H1 (cell line): Measurements from ENCODE around the gene SCRG1. TPM values are rescaled to one million over a fixed set of nuclear protein-coding genes. Genes with fewer than 3 reads are reported as not detected.

Source experiments
- CTCF ChIA-PET: fragments of 300-600 bp; sonication (Branson Sonifier 250); formaldehyde crosslinking; loops from one replicate; lab custom pipeline; 2021; ENCODE audit not compliant: partially characterized antibody; lab: Charles Lee
- POLR2A ChIA-PET: fragments of 300-600 bp; sonication (Branson Sonifier 250); formaldehyde crosslinking; loops from one replicate; lab custom pipeline; 2021; ENCODE audit warnings: inconsistent platforms; ENCODE audit not compliant: partially characterized antibody; lab: Charles Lee
- DNase-seq, 2 experiments: peaks; one replicate each; pipeline versions ENCODE4 v3.0.0 to v3.0.0-alpha.2; 2010 to 2022; ENCODE audit warnings: low spot score in 2 of 2, low read depth in 1 of 2, mixed read lengths in 1 of 2
- FAIRE-seq: peaks from 2 replicates; lab custom pipeline; 2011; peaks lifted over from hg19 to GRCh38; lab: Jason Lieb, UNC
- H2AFZ ChIP-seq: 2 replicates; pipeline ENCODE4 v1.8.1; 2012; ENCODE audit warnings: low read length, inconsistent platforms
- H2AK5ac ChIP-seq: 2 replicates; pipeline ENCODE4 v1.6.1; 2013; ENCODE audit warnings: low read depth, low read length
- H2BK120ac ChIP-seq: replicated peaks from 2 replicates; pipeline ENCODE3; 2013; ENCODE audit warnings: low read depth, low read length, inconsistent platforms
- H2BK12ac ChIP-seq: 2 replicates; pipeline ENCODE4 v1.6.1; 2013; ENCODE audit warnings: low read depth, low read length
- H2BK15ac ChIP-seq: 2 replicates; pipeline ENCODE4 v1.6.1; 2013; ENCODE audit warnings: low read length
- H2BK20ac ChIP-seq: 2 replicates; pipeline ENCODE4 v1.6.1; 2013; ENCODE audit warnings: low read length
- H2BK5ac ChIP-seq: 2 replicates; pipeline ENCODE4 v1.6.1; 2013; ENCODE audit warnings: low read depth, low read length
- H3K14ac ChIP-seq: 2 replicates; pipeline ENCODE4 v1.6.1; 2013; ENCODE audit warnings: inconsistent platforms; ENCODE audit not compliant: insufficient read length
- H3K18ac ChIP-seq: 2 replicates; pipeline ENCODE4 v1.6.1; 2013; ENCODE audit warnings: low read length; ENCODE audit errors: extremely low read depth
- H3K23ac ChIP-seq: 2 replicates; pipeline ENCODE4 v1.6.1; 2013; ENCODE audit warnings: inconsistent platforms; ENCODE audit not compliant: insufficient read length
- H3K23me2 ChIP-seq: 2 replicates; pipeline ENCODE4 v1.6.1; 2013; ENCODE audit warnings: low read depth, low read length
- H3K27ac ChIP-seq: 2 replicates; pipeline ENCODE4 v1.6.1; 2011; ENCODE audit warnings: low read depth, low read length, inconsistent platforms
- H3K27me3 ChIP-seq, 4 experiments: replicated peaks in 1 of 4; 1 replicate in 1 of 4; 2 replicates in 3 of 4; pipeline versions ENCODE4 v1.6.1 to v1.8.1; 2011 to 2013; ENCODE audit warnings: low read length in 3 of 4, mild to moderate bottlenecking in 3 of 4, inconsistent platforms in 2 of 4, mixed read lengths in 2 of 4, moderate library complexity in 1 of 4; ENCODE audit not compliant: control insufficient read depth in 3 of 4, insufficient read depth in 3 of 4; ENCODE audit errors: extremely low read depth in 1 of 4
- H3K36me3 ChIP-seq, 4 experiments: 2 replicates each; pipeline versions ENCODE4 v1.6.1 to v1.8.1; 2011 to 2013; ENCODE audit warnings: mild to moderate bottlenecking in 4 of 4, low read length in 3 of 4, moderate library complexity in 2 of 4, control low read depth in 1 of 4, inconsistent platforms in 1 of 4; ENCODE audit not compliant: insufficient read depth in 4 of 4, control insufficient read depth in 2 of 4
- H3K4ac ChIP-seq: replicated peaks from 2 replicates; pipeline ENCODE3; 2013; ENCODE audit warnings: low read length, low read depth, mixed read lengths, inconsistent platforms; ENCODE audit not compliant: insufficient read length
- H3K4me1 ChIP-seq, 4 experiments: replicated peaks in 1 of 4; 1 replicate in 1 of 4; 2 replicates in 3 of 4; pipeline versions ENCODE4 v1.6.1 to v1.8.1; 2011 to 2013; ENCODE audit warnings: low read length in 3 of 4, inconsistent platforms in 2 of 4, mixed read lengths in 1 of 4; ENCODE audit not compliant: insufficient read depth in 4 of 4, control insufficient read depth in 3 of 4
- H3K4me2 ChIP-seq, 2 experiments: 2 replicates each; pipeline versions ENCODE4 v1.6.1 to v1.8.1; 2011 to 2013; ENCODE audit warnings: low read depth in 2 of 2, low read length in 2 of 2, control low read depth in 1 of 2, inconsistent platforms in 1 of 2, mild to moderate bottlenecking in 1 of 2; ENCODE audit not compliant: insufficient read depth in 1 of 2
- H3K4me3 ChIP-seq, 4 experiments: fragments of 200-600, 300-600 bp in 1 of 4; sonication (generic), shearing (Covaris generic), sonication (Bioruptor Twin) in 1 of 4; 2 replicates each; pipeline versions ENCODE4 v1.5.1 to v1.8.1; 2011 to 2016; ENCODE audit warnings: low read length in 4 of 4, low read depth in 3 of 4, control low read depth in 2 of 4, inconsistent platforms in 2 of 4, mild to moderate bottlenecking in 2 of 4, mixed read lengths in 1 of 4, moderate library complexity in 1 of 4; ENCODE audit not compliant: insufficient read depth in 2 of 4; ENCODE audit errors: extremely low read depth in 1 of 4
- H3K56ac ChIP-seq: replicated peaks from 2 replicates; pipeline ENCODE3; 2013; ENCODE audit warnings: low read depth, mild to moderate bottlenecking, mixed read lengths, low read length, inconsistent platforms; ENCODE audit not compliant: insufficient read length
- H3K79me1 ChIP-seq: 2 replicates; pipeline ENCODE4 v1.6.1; 2013; ENCODE audit warnings: low read depth, low read length, control low read depth
- H3K79me2 ChIP-seq, 2 experiments: 2 replicates each; pipeline versions ENCODE4 v1.6.1 to v1.8.1; 2012 to 2013; ENCODE audit warnings: low read length in 2 of 2, mild to moderate bottlenecking in 2 of 2, inconsistent platforms in 1 of 2; ENCODE audit not compliant: insufficient read depth in 2 of 2, control insufficient read depth in 1 of 2
- H3K9ac ChIP-seq, 4 experiments: replicated peaks in 1 of 4; 1 replicate in 1 of 4; 2 replicates in 3 of 4; pipeline versions ENCODE4 v1.6.1 to v1.8.1; 2011 to 2013; ENCODE audit warnings: low read depth in 3 of 4, low read length in 3 of 4, control low read depth in 2 of 4, mild to moderate bottlenecking in 2 of 4, moderate library complexity in 2 of 4, inconsistent platforms in 1 of 4; ENCODE audit errors: extremely low read depth in 1 of 4
- H3K9me3 ChIP-seq, 2 experiments: 2 replicates each; pipeline versions ENCODE4 v1.6.1 to v1.8.1; 2012 to 2013; ENCODE audit warnings: mild to moderate bottlenecking in 2 of 2, moderate library complexity in 2 of 2, control low read depth in 1 of 2, inconsistent platforms in 1 of 2, low read depth in 1 of 2, low read length in 1 of 2, mixed read lengths in 1 of 2; ENCODE audit not compliant: insufficient read depth in 2 of 2
- H4K20me1 ChIP-seq, 2 experiments: replicated peaks in 1 of 2; 2 replicates each; pipeline versions ENCODE3 to v1.8.1; 2011 to 2013; ENCODE audit warnings: inconsistent platforms in 2 of 2, low read length in 2 of 2, mild to moderate bottlenecking in 1 of 2; ENCODE audit not compliant: insufficient read depth in 2 of 2, control insufficient read depth in 1 of 2
- H4K5ac ChIP-seq: 2 replicates; pipeline ENCODE4 v1.6.1; 2013; ENCODE audit warnings: low read length, low read depth, mixed read lengths, inconsistent platforms; ENCODE audit not compliant: insufficient read length
- H4K8ac ChIP-seq: 2 replicates; pipeline ENCODE4 v1.8.0; 2013; ENCODE audit warnings: mild to moderate bottlenecking, moderate library complexity, low read length, inconsistent platforms; ENCODE audit not compliant: insufficient read depth; ENCODE audit errors: extremely low read depth
- H4K91ac ChIP-seq: replicated peaks from 2 replicates; pipeline ENCODE3; 2013; ENCODE audit warnings: low read length, mixed read lengths, inconsistent platforms; ENCODE audit not compliant: insufficient read length
- ASH2L ChIP-seq: fragments of 200-600, 300-600 bp; sonication (generic); IDR thresholded peaks from one replicate; pipeline ENCODE4 v1.7.1; 2017; ENCODE audit warnings: low read length
- ATF3 ChIP-seq: IDR thresholded peaks from 2 replicates; pipeline ENCODE4 v1.6.1; 2011; ENCODE audit warnings: low read depth, mild to moderate bottlenecking, low read length; ENCODE audit not compliant: insufficient read depth
- BACH1 ChIP-seq: IDR thresholded peaks from 2 replicates; pipeline ENCODE4 v1.6.1; 2012; ENCODE audit warnings: low read length, improper control_type of control experiment
- BCL11A ChIP-seq, 2 experiments: IDR thresholded peaks; one replicate each; pipeline ENCODE4 v1.6.1; 2011; ENCODE audit warnings: low read depth in 2 of 2, low read length in 2 of 2, mild to moderate bottlenecking in 2 of 2
- CBX8 ChIP-seq: fragments of 300-800, 300-1000 bp; sonication (generic); IDR thresholded peaks from 2 replicates; pipeline ENCODE4 v1.7.1; 2016; ENCODE audit warnings: low read depth, low read length, borderline replicate concordance
- JUN ChIP-seq: IDR thresholded peaks from 2 replicates; pipeline ENCODE4 v1.6.1; 2011; ENCODE audit warnings: low read depth, mild to moderate bottlenecking, improper control_type of control experiment, low read length
- POLR2A ChIP-seq, 2 experiments: IDR thresholded peaks; 1 replicate in 1 of 2; 2 replicates in 1 of 2; pipeline ENCODE4 v1.6.1; 2011; ENCODE audit warnings: low read depth in 2 of 2, low read length in 2 of 2, mild to moderate bottlenecking in 2 of 2; ENCODE audit errors: control extremely low read depth in 1 of 2
- POU5F1 ChIP-seq: IDR thresholded peaks from 2 replicates; pipeline ENCODE4 v1.6.1; 2011; ENCODE audit warnings: low read depth, mild to moderate bottlenecking, low read length, moderate library complexity
- TBP ChIP-seq: IDR thresholded peaks from 2 replicates; pipeline ENCODE4 v1.6.1; 2011; ENCODE audit warnings: low read depth, low read length, improper control_type of control experiment
- WGBS, 2 experiments: shearing (Covaris generic) in 1 of 2; methylation state at CpG; one replicate each; pipeline versions ENCODE4 v1.1.6 to v1.1.7; 2013 to 2015; ENCODE audit warnings: low lambda C conversion rate in 2 of 2, mixed read lengths in 2 of 2, inconsistent platforms in 1 of 2, low coverage in 1 of 2, missing lambda C conversion rate in 1 of 2; ENCODE audit not compliant: insufficient replicate concordance in 2 of 2, insufficient coverage in 1 of 2, insufficient read length in 1 of 2; ENCODE audit errors: extremely low coverage in 1 of 2, missing lambda C conversion rate in 1 of 2; 5-methylcytosine and 5-hydroxymethylcytosine counted together
- polyA plus RNA-seq, 7 experiments: library from polyadenylated mRNA; depleted of rRNA in 3 of 7; stranded (reverse) in 5 of 7; unstranded in 2 of 7; fragments of >200 nt in 5 of 7; fragments of 200-250 nt in 2 of 7; gene quantifications; 1 replicate in 5 of 7; 2 replicates in 1 of 7; 4 replicates in 1 of 7; pipeline versions ENCODE4 v1.2.1 to v1.2.3, GENCODE V29; 2011 to 2013; ENCODE audit warnings: missing spikeins in 2 of 7, mixed read lengths in 2 of 7
- total RNA-seq: library from RNA; stranded (reverse); fragmentation: NEBNext Ultra II Directional; extraction: Animal tissue kit (Norgen Biotek cat#: 25700); gene quantifications from 2 replicates; pipeline ENCODE4 v1.2.1, GENCODE V29; 2021
- TF ChIP-seq, protein P1 (sequence below): IDR thresholded peaks from 2 replicates; pipeline ENCODE4 v1.6.1; 2012; ENCODE audit warnings: low read length, inconsistent platforms
- TF ChIP-seq, protein P2 (sequence below): IDR thresholded peaks from 2 replicates; pipeline ENCODE4 v1.6.1; 2012; ENCODE audit warnings: inconsistent platforms

The SCRG1 gene
- total and polyA plus RNA-seq, 2 of the 8 experiments (the other 6 are each of a cell fraction or from before 2014, with no cell fraction given), result not detected

- H3K23ac ChIP-seq, result no peak overlapping the region
- ChIA-PET CTCF (interaction anchor here (0.6 to 2.2 kb wide), 5 partner anchors 9 to 105 kb away, joined by 3 to 8 read pairs (median 3); no protein-coding TSS in a partner anchor), POLR2A (no interaction called here)
- H3K9ac ChIP-seq, result no peak overlapping the region
- H2AK5ac ChIP-seq, result no peak overlapping the region
- WGBS, 2 experiments, result 86% methylated on average over 4 of the region's 4 CpGs; no CpG with 5 or more reads in 1 of the 2 experiments
- no peaks in the 10 kb centered on the region for H3K79me1 ChIP-seq
- no peak overlapping the region for H2AFZ ChIP-seq
- H3K56ac ChIP-seq, result no peak overlapping the region
- no peak overlapping the region for H3K18ac ChIP-seq
- DNase-seq, result no peak
- H3K4me1 ChIP-seq, result no peaks in the 10 kb centered on the region
- no peaks in the 10 kb centered on the region; a peak in 1 of 8 replicates for H3K36me3 ChIP-seq
- H2BK15ac ChIP-seq, result no peak overlapping the region
- no peak overlapping the region for H3K4me3 ChIP-seq
- H4K20me1 ChIP-seq, result no peaks in the 10 kb centered on the region
- no peak overlapping the region for H2BK120ac ChIP-seq
- H3K23me2 ChIP-seq, result no peaks in the 10 kb centered on the region; the same call in 1 of the 2 replicates
- no peak overlapping the region for H2BK5ac ChIP-seq
- H3K9me3 ChIP-seq, result no peaks in the 10 kb centered on the region
- no peak overlapping the region for H2BK12ac ChIP-seq
- FAIRE-seq, result no peak
- H3K14ac ChIP-seq, result no peak overlapping the region
- H2BK20ac ChIP-seq, result no peak overlapping the region
- no peak overlapping the region for H4K91ac ChIP-seq
- no peak overlapping the region for H4K5ac ChIP-seq
- no peak overlapping the region for H3K4ac ChIP-seq
- H4K8ac ChIP-seq, result no peak overlapping the region
- no peak overlapping the region for H3K4me2 ChIP-seq
- no peak overlapping the region for H3K27ac ChIP-seq
- no peaks in the 10 kb centered on the region; a peak in 1 of 7 replicates for H3K27me3 ChIP-seq
- H3K79me2 ChIP-seq, result no peaks in the 10 kb centered on the region
- TF ChIP-seq POU5F1 (no peak), JUN (no peak), BACH1 (no peak), POLR2A (IDR thresholded peaks at IDR 0.05; ENCODE audit: control extremely low read depth in 1 of 2, low read depth in 2 of 2, low read length in 2 of 2) (no peak), CBX8 (no peak), TBP (no peak), ASH2L (no peak), ATF3 (no peak), BCL11A (IDR thresholded peaks at IDR 0.05; ENCODE audit: low read depth in 2 of 2, low read length in 2 of 2) (no peak)
- TF ChIP-seq, protein P1, sequence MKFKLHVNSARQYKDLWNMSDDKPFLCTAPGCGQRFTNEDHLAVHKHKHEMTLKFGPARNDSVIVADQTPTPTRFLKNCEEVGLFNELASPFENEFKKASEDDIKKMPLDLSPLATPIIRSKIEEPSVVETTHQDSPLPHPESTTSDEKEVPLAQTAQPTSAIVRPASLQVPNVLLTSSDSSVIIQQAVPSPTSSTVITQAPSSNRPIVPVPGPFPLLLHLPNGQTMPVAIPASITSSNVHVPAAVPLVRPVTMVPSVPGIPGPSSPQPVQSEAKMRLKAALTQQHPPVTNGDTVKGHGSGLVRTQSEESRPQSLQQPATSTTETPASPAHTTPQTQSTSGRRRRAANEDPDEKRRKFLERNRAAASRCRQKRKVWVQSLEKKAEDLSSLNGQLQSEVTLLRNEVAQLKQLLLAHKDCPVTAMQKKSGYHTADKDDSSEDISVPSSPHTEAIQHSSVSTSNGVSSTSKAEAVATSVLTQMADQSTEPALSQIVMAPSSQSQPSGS, result no peak
- TF ChIP-seq, protein P2, sequence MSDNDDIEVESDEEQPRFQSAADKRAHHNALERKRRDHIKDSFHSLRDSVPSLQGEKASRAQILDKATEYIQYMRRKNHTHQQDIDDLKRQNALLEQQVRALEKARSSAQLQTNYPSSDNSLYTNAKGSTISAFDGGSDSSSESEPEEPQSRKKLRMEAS, result no peak
These were observed 7.1 kb upstream of the SCRG1 start for GRCh38 chr4:173405840-173406606.
